GM19351 (cell line): ENCODE measurements around the gene ADAMTS17.

Source experiments
- ATAC-seq: cut with Tn5 transposase; IDR thresholded peaks from one replicate; pipeline ENCODE4 v1.9.1; 2021; ENCODE audit warnings: mild to moderate bottlenecking, moderate library complexity; ENCODE audit not compliant: unreplicated experiment

Gene ADAMTS17

GRCh38 chr15:100202309-100202960 is 139.3 kb downstream of the ADAMTS17 start:
- ATAC-seq = no peak

GRCh38 chr15:100201376-100202280 is 140.1 kb downstream of the ADAMTS17 start:
- no peak for ATAC-seq

- no peak for ATAC-seq
Measured at GRCh38 chr15:100200287-100200880, 141.4 kb downstream of the ADAMTS17 start.

GRCh38 chr15:100199711-100200286 is 142.0 kb downstream of the ADAMTS17 start:
- no peak for ATAC-seq

GRCh38 chr15:100198442-100198841 is 143.3 kb downstream of the ADAMTS17 start:
- ATAC-seq = no peak

GRCh38 chr15:100196326-100197058 is 145.3 kb downstream of the ADAMTS17 start:
- no peak for ATAC-seq

- no peak for ATAC-seq
Measured at GRCh38 chr15:100194996-100195395, 146.8 kb downstream of the ADAMTS17 start.

GRCh38 chr15:100193277-100193860 is 148.4 kb downstream of the ADAMTS17 start:
- ATAC-seq = no peak

GRCh38 chr15:100192097-100193080 is 149.4 kb downstream of the ADAMTS17 start:
- no peak for ATAC-seq

- ATAC-seq = no peak
Measured at GRCh38 chr15:100191161-100191560, 150.6 kb downstream of the ADAMTS17 start.

- no peak for ATAC-seq
Measured at GRCh38 chr15:100190675-100191074, 151.1 kb downstream of the ADAMTS17 start.

GRCh38 chr15:100189849-100190248 is 151.9 kb downstream of the ADAMTS17 start:
- no peak for ATAC-seq

GRCh38 chr15:100189319-100189718 is 152.5 kb downstream of the ADAMTS17 start:
- no peak for ATAC-seq

- no peak for ATAC-seq
Measured at GRCh38 chr15:100187677-100188076, 154.1 kb downstream of the ADAMTS17 start.

GRCh38 chr15:100186960-100187359 is 154.8 kb downstream of the ADAMTS17 start:
- ATAC-seq = no peak

GRCh38 chr15:100186366-100186765 is 155.4 kb downstream of the ADAMTS17 start:
- ATAC-seq = no peak

- no peak for ATAC-seq
Measured at GRCh38 chr15:100183921-100184495, 157.8 kb downstream of the ADAMTS17 start.

GRCh38 chr15:100180921-100181320 is 160.9 kb downstream of the ADAMTS17 start:
- no peak for ATAC-seq
